IPS-NIHi7 (cell line): Measurements from ENCODE around the gene ZNF808.
"Not testable (repeated sequence)": the region's sequence is repeated elsewhere in the genome, so short reads cannot be mapped to it uniquely, and the experiment has no call there.

ENCODE experiments used
- DNase-seq: peaks from one replicate; pipeline ENCODE4 v3.0.0; 2012; ENCODE audit warnings: mixed read lengths; ENCODE audit errors: extremely low spot score

Gene ZNF808

DNA sequence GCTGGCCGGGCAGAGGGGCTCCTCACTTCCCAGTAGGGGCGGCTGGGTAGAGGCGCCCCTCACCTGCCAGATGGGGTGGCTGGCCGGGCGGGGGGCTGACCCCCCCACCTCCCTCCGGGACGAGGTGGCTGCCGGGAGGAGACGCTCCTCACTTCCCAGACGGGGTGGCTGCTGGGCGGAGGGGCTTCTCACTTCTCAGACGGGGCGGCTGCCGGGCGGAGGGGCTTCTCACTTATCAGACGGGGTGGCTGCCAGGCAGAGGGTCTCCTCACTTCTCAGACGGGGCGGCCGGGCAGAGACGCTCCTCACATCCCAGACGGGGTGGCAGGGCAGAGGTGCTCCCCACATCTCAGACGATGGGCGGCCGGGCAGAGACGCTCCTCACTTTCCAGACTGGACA, 66.0 kb downstream of the ZNF808 start:
- not testable (repeated sequence) for DNase-seq

DNA sequence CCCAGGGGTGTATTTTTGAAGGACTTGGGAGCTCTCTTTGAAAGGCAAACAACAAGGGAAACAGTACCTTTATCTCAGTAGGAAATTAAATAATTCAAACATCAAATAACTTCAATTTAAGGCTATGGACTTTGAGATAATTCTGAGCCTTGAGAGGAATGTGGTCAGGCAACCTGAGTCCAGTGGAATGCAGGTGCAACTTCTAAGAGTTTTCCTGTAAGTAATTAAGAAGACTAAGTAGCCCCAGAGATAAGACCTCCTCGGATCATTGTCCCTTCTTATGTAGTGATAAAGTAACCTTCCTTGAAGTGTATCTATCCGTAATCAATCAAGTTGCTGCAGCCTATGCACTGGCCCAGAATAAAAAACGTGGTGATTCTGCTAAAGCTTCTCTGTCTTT, 71.8 kb downstream of the ZNF808 start:
- no peak for DNase-seq

DNA sequence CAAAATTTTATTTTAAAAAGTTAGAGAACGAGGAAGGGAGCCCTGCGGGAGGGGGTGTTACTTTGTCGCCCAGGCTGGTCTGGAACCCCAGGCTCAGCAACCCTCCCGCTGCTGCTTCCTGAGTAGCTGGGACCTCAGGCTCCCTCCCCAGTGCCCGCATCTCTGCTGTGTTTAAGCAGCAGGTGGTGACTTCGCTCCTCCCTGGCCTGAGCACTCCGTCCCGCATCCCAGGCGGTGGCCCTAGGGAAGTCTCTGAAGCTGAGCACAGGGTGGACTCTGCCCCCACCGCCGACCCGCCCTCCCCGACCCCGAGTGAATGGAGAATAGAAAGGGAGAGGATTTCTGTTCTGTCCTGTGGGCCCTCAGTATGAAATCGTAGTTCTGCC, 73.2 kb downstream of the ZNF808 start:
- no peak for DNase-seq

DNA sequence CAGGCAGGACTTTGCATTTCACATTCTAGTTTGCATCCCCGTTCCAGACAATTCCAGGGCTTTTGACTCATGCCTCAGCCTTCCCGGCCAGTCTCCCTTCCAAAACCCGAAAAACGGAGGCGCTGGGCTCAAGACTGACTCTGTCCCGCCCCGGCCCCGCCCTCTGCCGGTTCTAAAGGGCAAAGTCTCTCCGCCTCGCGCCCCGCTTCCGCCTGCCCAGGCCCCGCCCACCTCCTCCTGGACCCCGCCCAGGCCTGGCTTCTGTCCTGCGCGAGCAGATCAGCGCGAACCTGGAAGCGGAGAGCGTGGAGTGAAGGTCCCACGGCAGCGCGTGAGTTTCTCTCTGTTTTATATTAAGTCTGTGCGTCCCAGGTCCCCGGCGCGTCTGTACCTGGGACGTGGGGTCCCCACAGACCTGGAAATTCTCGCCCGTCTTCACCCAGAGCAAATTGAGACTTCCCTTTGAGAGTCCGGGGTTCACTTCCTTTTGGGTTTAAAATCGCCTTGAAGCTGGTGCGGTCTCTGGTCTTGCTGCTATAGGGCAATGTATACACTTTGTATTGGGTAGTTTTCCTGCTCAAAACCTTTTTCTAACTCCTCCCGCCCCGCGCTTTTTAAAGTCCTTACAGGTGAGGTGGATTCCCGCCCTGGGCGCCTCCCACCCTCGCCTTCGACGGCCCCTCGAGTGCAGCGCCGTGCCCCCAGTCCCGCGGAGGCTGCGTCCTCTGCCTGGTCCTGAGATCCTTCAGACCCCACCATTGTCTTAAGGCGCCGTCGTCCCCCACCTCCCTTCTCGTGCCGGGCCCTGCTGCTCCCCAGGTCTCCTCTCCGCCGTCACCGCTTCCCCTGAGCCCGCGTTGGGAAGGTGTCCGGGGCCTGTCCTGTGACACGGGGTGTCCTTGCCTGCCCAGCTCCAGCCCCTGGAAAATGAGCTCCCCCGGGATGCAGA, 73.8 kb downstream of the ZNF808 start:
- peak; percentile 93 for DNase-seq

DNA sequence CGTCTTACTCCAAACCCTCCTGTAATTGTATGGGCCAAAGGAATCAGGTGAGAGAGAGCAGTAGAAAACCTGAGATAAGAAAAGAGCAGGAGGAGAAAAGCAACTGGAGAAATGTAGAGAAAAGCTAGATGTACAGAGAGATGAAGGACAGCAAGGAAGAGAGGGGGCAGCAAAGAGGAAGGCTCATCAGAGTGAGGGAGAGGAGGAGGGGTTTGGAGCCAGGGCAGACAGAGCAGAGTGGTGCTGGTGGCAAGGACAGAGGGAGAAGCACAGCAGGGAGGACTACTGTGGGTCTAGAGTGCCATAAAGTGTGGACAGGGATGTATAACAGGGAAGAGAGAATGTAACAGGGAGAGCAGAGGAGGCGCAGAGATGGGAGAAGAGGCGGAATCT, 74.5 kb downstream of the ZNF808 start:
- DNase-seq, result not testable (repeated sequence)

DNA sequence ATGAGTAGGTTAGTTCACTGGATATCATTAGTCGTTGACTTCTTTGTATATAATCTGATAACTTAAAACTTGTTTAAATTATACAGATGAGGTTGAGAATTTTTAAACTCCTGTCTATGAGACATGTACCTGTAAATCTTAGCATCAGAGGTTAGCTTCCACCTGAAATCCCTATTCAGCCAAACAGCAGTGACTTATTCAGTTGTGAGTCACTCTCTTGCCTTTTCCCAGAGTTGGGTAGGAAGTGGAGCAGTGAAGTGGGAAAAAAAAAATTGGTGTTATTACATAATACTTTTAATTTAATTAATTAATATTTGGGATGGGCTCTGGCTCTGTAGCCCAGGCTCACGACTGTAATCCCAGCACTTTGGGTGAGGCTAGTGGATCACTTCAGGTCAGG, 75.5 kb downstream of the ZNF808 start:
- no peak for DNase-seq

DNA sequence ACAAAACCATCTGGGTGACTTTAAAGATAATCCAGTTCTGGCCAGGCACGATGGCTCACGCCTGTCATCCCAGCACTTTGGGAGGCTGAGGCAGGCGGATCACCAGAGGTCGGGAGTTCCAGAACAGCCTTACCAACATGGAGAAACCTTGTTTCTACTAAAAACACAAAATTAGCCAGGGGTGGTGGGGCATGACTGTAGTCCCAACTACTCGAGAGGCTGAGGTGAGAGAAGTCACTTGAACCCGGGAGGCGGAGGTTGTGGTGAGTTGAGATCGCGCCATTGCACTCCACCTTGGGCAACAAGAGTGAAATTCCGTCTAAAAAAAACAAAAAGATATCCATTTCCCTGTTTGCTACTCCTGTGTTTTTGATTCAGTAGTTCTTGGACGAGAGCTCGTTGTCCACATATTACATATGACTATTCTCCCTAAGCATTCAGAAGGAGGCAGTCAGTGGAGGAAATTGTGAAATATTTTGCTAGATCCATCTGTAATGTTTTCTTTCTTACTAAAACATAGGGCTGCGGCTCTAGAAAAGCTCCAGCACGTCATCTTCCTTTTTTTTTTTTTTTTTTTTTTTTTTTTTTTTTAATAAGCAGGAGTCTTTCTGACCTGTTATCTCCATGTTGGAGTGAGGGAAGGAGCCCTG, 76.2 kb downstream of the ZNF808 start:
- DNase-seq, result no peak
